Activated naive CD4-positive, alpha-beta T cell treated with anti-CD3 and anti-CD28 coated beads for 36 hours (primary cell): ENCODE measurements around the gene AIMP1. TPM values are rescaled to one million over a fixed set of nuclear protein-coding genes. Genes with fewer than 3 reads are reported as not detected.

Source experiments
- CTCF ChIA-PET: fragments of 350-600 bp; sonication (Branson Sonifier 250); formaldehyde crosslinking; loops from one replicate; lab custom pipeline; 2021; ENCODE audit warnings: antibody characterized with exemption; lab: Charles Lee
- DNase-seq: peaks from one replicate; pipeline ENCODE4 v3.0.0-alpha.2; 2020
- H3K27ac Mint-ChIP-seq: one replicate; pipeline ENCODE4 v1.8.0; 2021; ENCODE audit warnings: mild to moderate bottlenecking, mixed read lengths
- H3K27me3 Mint-ChIP-seq: one replicate; pipeline ENCODE4 v1.8.0; 2021; ENCODE audit warnings: low read depth, mixed read lengths
- H3K36me3 Mint-ChIP-seq: one replicate; pipeline ENCODE4 v1.8.0; 2021; ENCODE audit warnings: low read depth, mixed read lengths
- H3K4me1 Mint-ChIP-seq: one replicate; pipeline ENCODE4 v1.8.0; 2021; ENCODE audit warnings: low read depth, mixed read lengths
- H3K4me3 Mint-ChIP-seq: one replicate; pipeline ENCODE4 v1.8.0; 2021; ENCODE audit warnings: mild to moderate bottlenecking, moderate library complexity, mixed read lengths
- H3K9me3 Mint-ChIP-seq: one replicate; pipeline ENCODE4 v1.8.0; 2021; ENCODE audit warnings: mixed read lengths
- intact Hi-C: fragments of 100-400 bp; cut with micrococcal nuclease; formaldehyde crosslinking; loops from one replicate; pipeline ENCODE4 v1.15.1; 2023
- total RNA-seq, 2 experiments: library from RNA; stranded (reverse); gene quantifications; one replicate each; pipeline ENCODE4 v1.2.3, GENCODE V29; 2021

The AIMP1 gene
- 10 to 100 TPM; 49.7 to 52.0 TPM for total RNA-seq

- Mint-ChIP-seq H3K9me3 (peaks cover 4% of the 10 kb centered on the region), H3K4me3 (no peak within 1 kb of the TSS), H3K4me1 (peaks cover 45% of the 10 kb centered on the region)
These were observed at the start of gene AIMP1, which contains the start of gene TBCK for GRCh38 chr4:106315968-106316772. Gene AIMP1 (plus strand): TSS chr4:106316550. CDS start chr4:106325010, 8,460 bp downstream. Gene TBCK (minus strand): TSS chr4:106316209. CDS start chr4:106308960, 7,249 bp downstream.

GRCh38 chr4:106268786-106269185 lies 47.6 kb upstream of the AIMP1 start:
- Mint-ChIP-seq H3K36me3 (no peaks in the 10 kb centered on the region), H3K9me3 (no peaks in the 10 kb centered on the region), H3K4me3 (no peak overlapping the region), H3K27ac (no peak overlapping the region), H3K4me1 (peaks cover 4% of the 10 kb centered on the region), H3K27me3 (no peaks in the 10 kb centered on the region)
- intact Hi-C loops, result no loop called here
- CTCF ChIA-PET, result no interaction called here
- DNase-seq, result no peak

More at GRCh38 chr4:106315968-106316772, at the start of gene AIMP1, which contains the start of gene TBCK:
- Mint-ChIP-seq H3K27ac (no peak within 1 kb of the TSS), H3K36me3 (peaks cover 19% of the 10 kb centered on the region), H3K27me3 (no peaks in the 10 kb centered on the region)
- peak; percentile 90 for DNase-seq
- CTCF ChIA-PET, result no interaction called here
- intact Hi-C loops, result loop anchor here (1.0 to 10.0 kb wide), 8 partner anchors 186 to 1669 kb away; partner anchors contain the start of genes GSTCD, HADH, INTS12 and PAPSS1

GRCh38 chr4:106269711-106270110 lies 46.6 kb upstream of the AIMP1 start:
- CTCF ChIA-PET, result no interaction called here
- intact Hi-C loops, result no loop called here
- Mint-ChIP-seq H3K27me3 (no peaks in the 10 kb centered on the region), H3K9me3 (no peaks in the 10 kb centered on the region), H3K36me3 (peaks cover 7% of the 10 kb centered on the region), H3K4me1 (peaks cover 4% of the 10 kb centered on the region), H3K27ac (no peak overlapping the region), H3K4me3 (no peak overlapping the region)
- DNase-seq, result no peak

- Mint-ChIP-seq H3K27ac (no peak overlapping the region), H3K36me3 (peaks cover 8% of the 10 kb centered on the region), H3K9me3 (no peaks in the 10 kb centered on the region), H3K27me3 (no peaks in the 10 kb centered on the region), H3K4me3 (no peak overlapping the region), H3K4me1 (peaks cover 4% of the 10 kb centered on the region)
- CTCF ChIA-PET, result no interaction called here
- intact Hi-C loops, result no loop called here
- DNase-seq, result no peak
These were observed 45.6 kb upstream of the AIMP1 start for GRCh38 chr4:106270736-106271135.

GRCh38 chr4:106273831-106274230 lies 42.5 kb upstream of the AIMP1 start:
- intact Hi-C loops, result no loop called here
- Mint-ChIP-seq H3K27me3 (no peaks in the 10 kb centered on the region), H3K4me1 (no peaks in the 10 kb centered on the region), H3K27ac (no peak overlapping the region), H3K36me3 (peaks cover 8% of the 10 kb centered on the region), H3K4me3 (no peak overlapping the region), H3K9me3 (no peaks in the 10 kb centered on the region)
- DNase-seq, result no peak
- CTCF ChIA-PET, result no interaction called here

GRCh38 chr4:106277140-106277675 lies 39.1 kb upstream of the AIMP1 start:
- peaks cover 11% of the 10 kb centered on the region for H3K36me3 Mint-ChIP-seq
- DNase-seq, result no peak
- no peak overlapping the region for H3K4me3 Mint-ChIP-seq
- no peaks in the 10 kb centered on the region for H3K27me3 Mint-ChIP-seq
- no peak overlapping the region for H3K27ac Mint-ChIP-seq
- no peaks in the 10 kb centered on the region for H3K4me1 Mint-ChIP-seq
- CTCF ChIA-PET, result no interaction called here
- intact Hi-C loops, result no loop called here
- H3K9me3 Mint-ChIP-seq, result no peaks in the 10 kb centered on the region

GRCh38 chr4:106284227-106284626 lies 32.1 kb upstream of the AIMP1 start:
- peaks cover 17% of the 10 kb centered on the region for H3K36me3 Mint-ChIP-seq
- CTCF ChIA-PET, result interaction anchor here (1.1 kb wide), 1 partner anchor 8 kb away, joined by 3 read pairs; no protein-coding TSS in a partner anchor
- H3K9me3 Mint-ChIP-seq, result peaks cover 1% of the 10 kb centered on the region
- H3K4me3 Mint-ChIP-seq, result no peak overlapping the region
- H3K27ac Mint-ChIP-seq, result no peak overlapping the region
- H3K27me3 Mint-ChIP-seq, result no peaks in the 10 kb centered on the region
- intact Hi-C loops, result no loop called here
- no peak for DNase-seq
- no peaks in the 10 kb centered on the region for H3K4me1 Mint-ChIP-seq

GRCh38 chr4:106286611-106287010 lies 29.7 kb upstream of the AIMP1 start:
- peaks cover 26% of the 10 kb centered on the region for H3K36me3 Mint-ChIP-seq
- intact Hi-C loops, result no loop called here
- peaks cover 1% of the 10 kb centered on the region for H3K9me3 Mint-ChIP-seq
- H3K4me3 Mint-ChIP-seq, result no peak overlapping the region
- no peak overlapping the region for H3K27ac Mint-ChIP-seq
- CTCF ChIA-PET, result no interaction called here
- H3K27me3 Mint-ChIP-seq, result no peaks in the 10 kb centered on the region
- no peak for DNase-seq
- H3K4me1 Mint-ChIP-seq, result no peaks in the 10 kb centered on the region

- peaks cover 29% of the 10 kb centered on the region for H3K36me3 Mint-ChIP-seq
- peaks cover 1% of the 10 kb centered on the region for H3K9me3 Mint-ChIP-seq
- no peak overlapping the region for H3K4me3 Mint-ChIP-seq
- intact Hi-C loops, result no loop called here
- no peaks in the 10 kb centered on the region for H3K27me3 Mint-ChIP-seq
- H3K27ac Mint-ChIP-seq, result no peak overlapping the region
- DNase-seq, result no peak
- CTCF ChIA-PET, result interaction anchor here (1.0 kb wide), 1 partner anchor 21 kb away, joined by 3 read pairs; no protein-coding TSS in a partner anchor
- H3K4me1 Mint-ChIP-seq, result no peaks in the 10 kb centered on the region
These were observed 28.9 kb upstream of the AIMP1 start for GRCh38 chr4:106287353-106287969.

- Mint-ChIP-seq H3K4me1 (no peaks in the 10 kb centered on the region), H3K36me3 (peaks cover 29% of the 10 kb centered on the region), H3K4me3 (no peak overlapping the region), H3K27me3 (no peaks in the 10 kb centered on the region), H3K27ac (no peak overlapping the region), H3K9me3 (no peaks in the 10 kb centered on the region)
- no peak for DNase-seq
- CTCF ChIA-PET, result no interaction called here
- intact Hi-C loops, result no loop called here
These were observed 26.6 kb upstream of the AIMP1 start for GRCh38 chr4:106289737-106290136.

- Mint-ChIP-seq H3K27ac (no peak overlapping the region), H3K9me3 (no peaks in the 10 kb centered on the region), H3K4me1 (no peaks in the 10 kb centered on the region), H3K36me3 (peaks cover 40% of the 10 kb centered on the region), H3K4me3 (no peak overlapping the region), H3K27me3 (no peaks in the 10 kb centered on the region)
- DNase-seq, result no peak
- CTCF ChIA-PET, result interaction anchor here (0.6 kb wide), 1 partner anchor 69 kb away, joined by 3 read pairs; no protein-coding TSS in a partner anchor
- intact Hi-C loops, result no loop called here
These were observed 24.7 kb upstream of the AIMP1 start for GRCh38 chr4:106291678-106292077.

- intact Hi-C loops, result no loop called here
- H3K27me3 Mint-ChIP-seq, result no peaks in the 10 kb centered on the region
- H3K36me3 Mint-ChIP-seq, result peaks cover 43% of the 10 kb centered on the region
- CTCF ChIA-PET, result no interaction called here
- H3K4me3 Mint-ChIP-seq, result no peak overlapping the region
- no peak overlapping the region for H3K27ac Mint-ChIP-seq
- H3K4me1 Mint-ChIP-seq, result no peaks in the 10 kb centered on the region
- H3K9me3 Mint-ChIP-seq, result no peaks in the 10 kb centered on the region
- no peak for DNase-seq
These were observed 22.3 kb upstream of the AIMP1 start for GRCh38 chr4:106294062-106294461.
